Jurkat, Clone E6-1 (cell line): ENCODE measurements around the gene SLC16A9.

Experiments used
- DNase-seq: peaks from one replicate; pipeline ENCODE4 v3.0.0-alpha.2; 2011; ENCODE audit warnings: low read depth, low spot score
- H3K4me3 ChIP-seq: 2 replicates; pipeline ENCODE4 v1.5.1; 2011; ENCODE audit warnings: mild to moderate bottlenecking, low read length, control low read depth, moderate library complexity

Gene SLC16A9

GRCh38 chr10:59724098-59724938, 14.7 kb upstream of the SLC16A9 start:
- no peak overlapping the region for H3K4me3 ChIP-seq
- DNase-seq: no peak

GRCh38 chr10:59720377-59720776, 10.7 kb upstream of the SLC16A9 start:
- no peak overlapping the region for H3K4me3 ChIP-seq
- DNase-seq: no peak

GRCh38 chr10:59719374-59719773, 9.7 kb upstream of the SLC16A9 start:
- H3K4me3 ChIP-seq: no peak overlapping the region
- DNase-seq: no peak

GRCh38 chr10:59718257-59718656, 8.6 kb upstream of the SLC16A9 start:
- DNase-seq: no peak

GRCh38 chr10:59713196-59713821, 3.7 kb upstream of the SLC16A9 start:
- H3K4me3 ChIP-seq: no peak overlapping the region
- DNase-seq: no peak

More at GRCh38 chr10:59718257-59718656, 8.6 kb upstream of the SLC16A9 start:
- H3K4me3 ChIP-seq: no peak overlapping the region

- DNase-seq: no peak
- no peak overlapping the region for H3K4me3 ChIP-seq
Observed at GRCh38 chr10:59711871-59712494, 2.3 kb upstream of the SLC16A9 start.

GRCh38 chr10:59708816-59709394, 745 bp downstream of the SLC16A9 start:
- H3K4me3 ChIP-seq: no peak overlapping the region; the same call in 1 of the 2 replicates
- no peak for DNase-seq

- H3K4me3 ChIP-seq: no peak overlapping the region
- DNase-seq: no peak
Observed at GRCh38 chr10:59706851-59707797, 2.5 kb downstream of the SLC16A9 start.

GRCh38 chr10:59705931-59706330, 3.7 kb downstream of the SLC16A9 start:
- no peak for DNase-seq
- H3K4me3 ChIP-seq: no peak overlapping the region

- no peak overlapping the region for H3K4me3 ChIP-seq
Observed at GRCh38 chr10:59704630-59705029, 5.0 kb downstream of the SLC16A9 start.

GRCh38 chr10:59702347-59702746, 7.3 kb downstream of the SLC16A9 start:
- DNase-seq: no peak
- H3K4me3 ChIP-seq: no peak overlapping the region

More at GRCh38 chr10:59704630-59705029, 5.0 kb downstream of the SLC16A9 start:
- DNase-seq: no peak

GRCh38 chr10:59700709-59701108, 8.9 kb downstream of the SLC16A9 start:
- no peak for DNase-seq
- no peak overlapping the region for H3K4me3 ChIP-seq

GRCh38 chr10:59698326-59698725, 11.3 kb downstream of the SLC16A9 start:
- no peak overlapping the region for H3K4me3 ChIP-seq
- no peak for DNase-seq

- no peak overlapping the region for H3K4me3 ChIP-seq
- no peak for DNase-seq
Observed at GRCh38 chr10:59695637-59696036, 14.0 kb downstream of the SLC16A9 start.

GRCh38 chr10:59694936-59695335, 14.7 kb downstream of the SLC16A9 start:
- DNase-seq: no peak
- no peak overlapping the region for H3K4me3 ChIP-seq

- DNase-seq: no peak
- H3K4me3 ChIP-seq: no peak overlapping the region
Observed at GRCh38 chr10:59692113-59692512, 17.5 kb downstream of the SLC16A9 start.

- no peak for DNase-seq
- H3K4me3 ChIP-seq: no peak overlapping the region
Observed at GRCh38 chr10:59688921-59689351, 20.7 kb downstream of the SLC16A9 start.

- DNase-seq: no peak
- no peak overlapping the region for H3K4me3 ChIP-seq
Observed at GRCh38 chr10:59687657-59688056, 22.0 kb downstream of the SLC16A9 start.

- DNase-seq: no peak
Observed at GRCh38 chr10:59684006-59684405, 25.6 kb downstream of the SLC16A9 start.

More at GRCh38 chr10:59684006-59684405, 25.6 kb downstream of the SLC16A9 start:
- H3K4me3 ChIP-seq: no peak overlapping the region
